Activated T-cell treated with anti-CD3 and anti-CD28 coated beads, Interleukin-2, amount 50 U/mL, for 24 hours (primary cell): ENCODE results near the gene FABP1.

ENCODE experiments used
- DNase-seq: peaks from one replicate; pipeline ENCODE4 v3.0.0-alpha.2; 2020
- H3K27ac Mint-ChIP-seq: 2 replicates; pipeline ENCODE4 v1.8.0; 2020; ENCODE audit warnings: mild to moderate bottlenecking, mixed read lengths
- H3K27me3 Mint-ChIP-seq: 2 replicates; pipeline ENCODE4 v1.8.0; 2020; ENCODE audit warnings: mixed read lengths
- H3K36me3 Mint-ChIP-seq: 2 replicates; pipeline ENCODE4 v1.8.0; 2020; ENCODE audit warnings: low read depth, mixed read lengths
- H3K4me1 Mint-ChIP-seq: 2 replicates; pipeline ENCODE4 v1.8.0; 2020; ENCODE audit warnings: low read depth, mixed read lengths
- H3K4me3 Mint-ChIP-seq: 2 replicates; pipeline ENCODE4 v1.8.0; 2020; ENCODE audit warnings: mild to moderate bottlenecking, moderate library complexity, mixed read lengths
- H3K9me3 Mint-ChIP-seq: 2 replicates; pipeline ENCODE4 v1.8.0; 2020; ENCODE audit warnings: mixed read lengths

FABP1 gene

DNA sequence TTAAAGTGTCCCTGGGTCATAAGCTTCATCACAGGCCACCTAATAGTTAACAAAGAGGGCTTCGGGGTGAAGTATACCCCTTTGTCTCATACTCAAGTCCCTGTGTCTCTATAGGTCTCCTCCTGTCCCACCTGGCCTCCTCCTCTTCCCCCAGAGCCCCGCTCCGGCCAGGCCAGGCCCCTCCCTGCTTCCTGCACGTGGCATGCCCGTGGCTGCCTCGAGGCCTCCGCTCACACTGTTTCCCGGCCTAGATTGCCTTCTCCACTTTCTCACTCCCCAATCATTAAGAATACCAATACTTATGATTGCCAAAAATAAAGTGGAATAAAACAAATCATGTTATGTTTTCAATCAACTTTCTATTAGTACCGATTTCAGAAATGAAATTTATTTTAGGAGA is 41.5 kb downstream of the FABP1 start:
- no peaks in the 10 kb centered on the region for H3K9me3 Mint-ChIP-seq
- no peak overlapping the region for H3K4me3 Mint-ChIP-seq
- H3K27ac Mint-ChIP-seq = no peak overlapping the region
- no peak for DNase-seq
- H3K27me3 Mint-ChIP-seq = no peaks in the 10 kb centered on the region
- no peaks in the 10 kb centered on the region for H3K36me3 Mint-ChIP-seq
- H3K4me1 Mint-ChIP-seq = peaks cover 18% of the 10 kb centered on the region

DNA sequence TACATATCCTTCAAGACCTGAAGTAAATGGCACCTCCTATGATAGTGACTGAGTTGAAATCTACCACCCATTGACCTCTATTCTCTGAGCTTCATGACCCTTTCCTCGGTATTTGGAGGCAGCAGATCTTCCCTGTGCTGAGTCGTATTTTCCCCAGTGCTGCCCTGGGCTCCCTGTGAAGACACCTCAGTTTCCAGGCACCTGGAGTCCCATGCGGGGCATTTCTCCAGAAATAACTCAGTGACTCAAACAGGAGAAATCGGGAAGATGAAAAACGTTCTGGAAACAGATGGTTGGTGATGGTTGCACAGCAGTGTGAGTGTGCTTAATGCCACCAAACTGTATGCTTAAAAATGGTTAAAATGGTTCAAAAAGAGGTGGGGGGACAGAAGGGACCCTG is 42.3 kb downstream of the FABP1 start:
- H3K4me1 Mint-ChIP-seq = peaks cover 10% of the 10 kb centered on the region
- DNase-seq = no peak
- no peaks in the 10 kb centered on the region for H3K9me3 Mint-ChIP-seq
- H3K36me3 Mint-ChIP-seq = no peaks in the 10 kb centered on the region
- no peak overlapping the region for H3K4me3 Mint-ChIP-seq
- no peaks in the 10 kb centered on the region for H3K27me3 Mint-ChIP-seq
- H3K27ac Mint-ChIP-seq = no peak overlapping the region

DNA sequence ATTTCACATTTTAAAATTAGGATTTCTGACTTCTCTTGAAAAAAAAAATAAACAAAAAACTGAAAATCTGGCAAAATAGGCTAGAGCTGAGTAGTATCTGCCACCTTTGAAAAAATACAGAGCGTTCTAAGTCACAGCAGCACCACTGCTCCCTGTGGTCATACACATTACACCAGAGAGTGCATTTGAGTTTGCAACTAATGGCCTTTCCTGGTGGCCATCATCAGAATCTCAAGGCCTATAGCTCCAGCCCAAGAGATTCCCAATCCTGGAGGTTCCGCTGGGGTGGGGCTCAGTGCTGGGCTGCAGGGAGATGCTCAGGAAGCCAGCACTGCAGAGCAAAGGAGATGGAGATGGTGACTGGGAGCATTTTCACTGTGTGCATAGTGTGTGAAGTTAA is 42.8 kb downstream of the FABP1 start:
- H3K36me3 Mint-ChIP-seq = no peaks in the 10 kb centered on the region
- H3K4me3 Mint-ChIP-seq = no peak overlapping the region
- H3K27me3 Mint-ChIP-seq = no peaks in the 10 kb centered on the region
- H3K9me3 Mint-ChIP-seq = no peaks in the 10 kb centered on the region
- peaks cover 5% of the 10 kb centered on the region for H3K4me1 Mint-ChIP-seq
- H3K27ac Mint-ChIP-seq = no peak overlapping the region
- no peak for DNase-seq

DNA sequence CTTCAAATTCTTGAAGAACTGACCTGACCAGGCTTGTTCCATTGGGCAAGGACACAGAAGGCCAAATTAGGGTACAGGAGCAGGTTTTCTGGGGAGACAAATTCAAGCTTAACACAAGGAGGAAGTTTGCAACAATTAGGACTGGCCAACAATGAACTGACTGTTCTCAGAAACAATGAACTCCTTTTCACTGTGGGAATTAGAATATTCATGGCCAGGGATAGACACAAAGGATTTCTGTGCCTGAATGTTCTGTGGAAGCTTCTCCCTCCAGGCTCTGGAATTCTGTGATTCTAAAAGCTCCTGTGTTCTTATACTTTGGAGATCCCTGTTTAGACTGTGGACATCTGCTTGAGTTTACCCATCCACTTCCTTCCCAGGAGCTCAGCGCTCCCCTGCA is 45.1 kb downstream of the FABP1 start:
- Mint-ChIP-seq H3K4me3 (no peak overlapping the region), H3K4me1 (no peaks in the 10 kb centered on the region), H3K36me3 (no peaks in the 10 kb centered on the region), H3K27me3 (no peaks in the 10 kb centered on the region), H3K27ac (no peak overlapping the region), H3K9me3 (no peaks in the 10 kb centered on the region)
- DNase-seq = no peak

DNA sequence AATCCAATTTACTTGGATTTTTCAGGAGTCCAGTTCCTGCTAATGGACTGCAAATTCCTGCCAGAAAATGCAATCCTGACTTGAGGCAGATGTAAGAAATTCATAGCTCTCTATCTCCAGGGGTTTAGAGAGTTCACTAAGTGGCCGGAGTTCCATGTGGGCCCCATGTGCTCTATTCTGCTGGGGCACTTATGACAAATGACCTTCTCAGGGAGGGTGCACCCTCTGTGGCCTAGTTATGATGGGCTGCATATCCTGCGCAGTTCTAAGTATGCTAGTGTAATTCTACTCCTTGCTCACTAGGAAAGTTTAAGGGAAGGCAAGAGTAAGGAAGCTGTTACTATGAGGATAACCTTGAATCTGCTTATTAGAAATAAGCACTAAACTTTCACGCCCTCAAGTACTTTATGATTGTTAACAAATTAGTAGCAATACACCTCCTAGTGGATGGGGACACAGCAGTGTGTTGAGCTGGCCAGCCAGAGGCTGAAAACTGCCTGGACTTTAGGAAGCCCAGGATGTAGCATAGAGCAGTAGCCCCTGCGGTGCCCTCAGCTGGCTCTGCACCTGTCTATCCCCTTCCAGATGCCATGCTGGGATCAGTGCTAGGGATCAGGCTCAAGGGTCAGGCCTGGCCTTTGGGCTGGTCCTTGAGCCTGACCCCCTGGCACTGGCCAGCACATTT is 45.8 kb downstream of the FABP1 start:
- H3K4me1 Mint-ChIP-seq = no peaks in the 10 kb centered on the region
- H3K9me3 Mint-ChIP-seq = no peaks in the 10 kb centered on the region
- no peaks in the 10 kb centered on the region for H3K27me3 Mint-ChIP-seq
- H3K36me3 Mint-ChIP-seq = no peaks in the 10 kb centered on the region
- no peak for DNase-seq
- H3K27ac Mint-ChIP-seq = no peak overlapping the region
- no peak overlapping the region for H3K4me3 Mint-ChIP-seq

DNA sequence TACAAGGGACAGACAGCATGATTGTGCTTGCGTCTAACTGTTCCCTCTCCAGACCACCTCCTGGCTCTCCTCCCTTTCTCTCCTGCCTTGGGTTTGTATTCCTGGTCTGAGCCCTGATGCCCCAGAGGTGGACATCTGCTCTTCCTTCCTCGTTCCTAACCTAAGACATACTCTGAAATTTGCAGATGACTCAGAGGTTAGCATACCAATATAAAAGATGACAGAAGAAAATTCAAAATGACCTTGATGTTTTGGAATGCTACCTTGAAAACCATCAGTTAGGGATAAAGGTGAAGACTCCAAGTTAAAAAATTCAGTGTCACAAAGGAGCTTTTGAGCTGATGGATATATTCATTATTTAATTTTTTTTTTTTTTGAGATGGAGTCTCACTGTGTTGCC is 47.3 kb downstream of the FABP1 start:
- H3K4me1 Mint-ChIP-seq = no peaks in the 10 kb centered on the region
- H3K27ac Mint-ChIP-seq = no peak overlapping the region
- DNase-seq = no peak
- no peaks in the 10 kb centered on the region for H3K9me3 Mint-ChIP-seq
- H3K27me3 Mint-ChIP-seq = no peaks in the 10 kb centered on the region
- H3K4me3 Mint-ChIP-seq = no peak overlapping the region
- H3K36me3 Mint-ChIP-seq = no peaks in the 10 kb centered on the region

DNA sequence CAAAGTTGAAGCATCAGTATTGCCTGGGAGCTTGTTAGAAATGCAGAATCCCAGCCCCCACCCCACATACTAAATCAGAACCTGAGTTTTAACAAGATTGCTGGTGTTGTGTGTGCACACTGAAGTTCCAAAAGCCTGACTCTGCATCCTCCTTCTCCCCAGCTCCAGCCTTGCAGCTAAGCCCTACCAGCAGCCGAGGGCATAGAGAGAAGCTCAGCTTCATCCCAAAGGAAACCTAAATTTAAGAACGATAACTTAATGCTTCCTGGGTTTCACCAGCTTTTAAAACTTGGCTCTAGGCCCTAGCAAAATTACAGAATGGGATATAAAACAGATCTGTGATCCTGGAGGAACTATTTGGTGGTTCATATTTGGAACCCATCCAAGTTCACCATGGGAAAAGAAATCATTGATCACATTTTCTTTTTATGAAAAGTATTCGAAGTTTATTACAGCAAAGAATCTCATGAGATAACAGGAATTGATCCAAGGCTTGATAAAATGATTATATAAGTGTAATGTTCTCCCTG is 49.2 kb downstream of the FABP1 start:
- no peaks in the 10 kb centered on the region for H3K27me3 Mint-ChIP-seq
- H3K36me3 Mint-ChIP-seq = no peaks in the 10 kb centered on the region
- no peak overlapping the region for H3K27ac Mint-ChIP-seq
- H3K9me3 Mint-ChIP-seq = no peaks in the 10 kb centered on the region
- no peak for DNase-seq
- no peaks in the 10 kb centered on the region for H3K4me1 Mint-ChIP-seq
- H3K4me3 Mint-ChIP-seq = no peak overlapping the region

DNA sequence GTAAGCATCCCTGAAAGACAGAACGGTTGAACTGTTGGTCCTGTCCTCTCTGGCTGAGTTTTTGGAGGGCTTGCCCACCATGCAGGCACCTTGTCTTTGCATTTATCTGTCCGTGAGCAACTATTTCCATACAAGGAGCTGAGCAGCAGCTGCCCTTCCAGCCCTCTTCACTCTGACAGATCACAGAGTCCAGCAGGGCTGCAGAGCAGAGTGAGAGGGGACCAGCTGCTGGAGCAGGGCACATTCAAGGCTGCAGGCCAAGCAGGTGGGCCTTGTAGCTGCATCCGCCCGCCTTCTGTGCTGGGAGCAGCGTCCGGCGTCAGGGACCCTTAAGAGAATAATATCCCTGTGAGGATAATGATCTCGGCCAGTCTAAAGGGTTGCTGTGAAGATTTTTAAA is 50.8 kb downstream of the FABP1 start:
- DNase-seq = no peak
- no peak overlapping the region for H3K27ac Mint-ChIP-seq
- H3K9me3 Mint-ChIP-seq = no peaks in the 10 kb centered on the region
- no peak overlapping the region for H3K4me3 Mint-ChIP-seq
- no peaks in the 10 kb centered on the region for H3K36me3 Mint-ChIP-seq
- no peaks in the 10 kb centered on the region for H3K4me1 Mint-ChIP-seq
- no peaks in the 10 kb centered on the region for H3K27me3 Mint-ChIP-seq

DNA sequence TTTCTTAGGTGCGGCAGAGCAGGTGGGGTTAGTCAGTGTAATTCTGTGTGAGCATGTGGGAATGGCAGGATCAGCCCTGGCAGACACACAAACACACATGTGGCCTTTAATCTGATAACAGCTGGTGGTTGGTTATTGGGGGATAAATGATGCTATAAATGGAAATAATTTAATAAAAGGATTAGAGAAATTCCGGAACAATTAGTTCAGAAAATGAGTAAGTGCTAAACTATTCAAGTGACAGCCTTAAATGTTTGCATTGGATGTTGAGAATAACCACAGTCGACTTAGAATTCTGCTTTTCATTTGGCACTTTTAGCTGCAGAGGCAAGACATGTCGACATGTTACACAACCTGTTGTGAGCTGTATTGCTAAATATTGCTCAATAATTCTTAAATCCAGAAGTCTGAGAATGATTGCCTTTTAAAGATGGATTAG is 53.0 kb downstream of the FABP1 start:
- Mint-ChIP-seq H3K4me1 (no peaks in the 10 kb centered on the region), H3K4me3 (no peak overlapping the region), H3K9me3 (no peaks in the 10 kb centered on the region), H3K36me3 (no peaks in the 10 kb centered on the region), H3K27me3 (no peaks in the 10 kb centered on the region), H3K27ac (no peak overlapping the region)
- no peak for DNase-seq

DNA sequence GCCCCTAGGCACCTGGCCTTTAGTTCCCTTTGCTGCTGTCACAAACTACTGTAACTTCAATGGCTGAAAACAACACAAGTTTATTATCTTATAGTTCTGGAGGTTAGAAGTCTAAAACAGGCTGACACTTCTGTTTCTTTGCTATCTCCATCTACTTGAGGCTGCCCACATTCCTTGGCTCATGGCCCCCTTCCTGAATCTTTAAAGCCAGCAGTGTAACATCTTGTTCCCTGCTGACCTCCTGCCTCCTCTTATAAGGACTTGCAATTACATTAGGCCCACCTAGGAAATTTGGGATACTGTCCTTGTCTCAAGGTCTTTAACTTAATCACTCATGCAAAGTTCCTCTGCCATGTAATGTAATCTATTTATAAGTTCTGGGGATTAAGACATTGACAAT is 53.7 kb downstream of the FABP1 start:
- DNase-seq = no peak
- no peak overlapping the region for H3K4me3 Mint-ChIP-seq
- H3K36me3 Mint-ChIP-seq = no peaks in the 10 kb centered on the region

More for the DNA sequence above, 53.7 kb downstream of the FABP1 start:
- Mint-ChIP-seq H3K9me3 (no peaks in the 10 kb centered on the region), H3K27me3 (no peaks in the 10 kb centered on the region), H3K27ac (no peak overlapping the region), H3K4me1 (no peaks in the 10 kb centered on the region)
